Kidney epithelial cell (primary cell): ENCODE data around the gene PHF11. TPM values are rescaled to one million over a fixed set of nuclear protein-coding genes. Genes with fewer than 3 reads are reported as not detected.
A peak's percentile ranks its signal among the peaks of the same experiment; 100 is the strongest.

Source experiments
- DNase-seq: peaks from one replicate; pipeline ENCODE4 v3.0.0-alpha.2; 2010; ENCODE audit warnings: low read depth
- H3K27me3 ChIP-seq: 2 replicates; pipeline ENCODE4 v1.6.0; 2011; ENCODE audit warnings: low read length; ENCODE audit not compliant: control insufficient read depth, insufficient read depth
- H3K36me3 ChIP-seq: 2 replicates; pipeline ENCODE4 v1.5.1; 2011; ENCODE audit warnings: low read length; ENCODE audit not compliant: control insufficient read depth, insufficient read depth
- H3K4me3 ChIP-seq: 2 replicates; pipeline ENCODE4 v1.5.1; 2011; ENCODE audit warnings: low read depth, mild to moderate bottlenecking, control low read depth, low read length
- total RNA-seq: library from RNA; depleted of rRNA; stranded (reverse); fragments of >200 nt; gene quantifications from 2 replicates; pipeline ENCODE4 v1.2.3, GENCODE V29; 2015
- TF ChIP-seq, protein P1 (sequence below): IDR thresholded peaks from 2 replicates; pipeline ENCODE4 v1.5.1; 2011; ENCODE audit warnings: mild to moderate bottlenecking, moderate library complexity, low read length, control low read depth, inconsistent platforms; ENCODE audit not compliant: insufficient read depth, poor library complexity, severe bottlenecking

The PHF11 gene
- total RNA-seq, 1 donor from 2014 or later, result 24.9 TPM

- TF ChIP-seq, protein P1, sequence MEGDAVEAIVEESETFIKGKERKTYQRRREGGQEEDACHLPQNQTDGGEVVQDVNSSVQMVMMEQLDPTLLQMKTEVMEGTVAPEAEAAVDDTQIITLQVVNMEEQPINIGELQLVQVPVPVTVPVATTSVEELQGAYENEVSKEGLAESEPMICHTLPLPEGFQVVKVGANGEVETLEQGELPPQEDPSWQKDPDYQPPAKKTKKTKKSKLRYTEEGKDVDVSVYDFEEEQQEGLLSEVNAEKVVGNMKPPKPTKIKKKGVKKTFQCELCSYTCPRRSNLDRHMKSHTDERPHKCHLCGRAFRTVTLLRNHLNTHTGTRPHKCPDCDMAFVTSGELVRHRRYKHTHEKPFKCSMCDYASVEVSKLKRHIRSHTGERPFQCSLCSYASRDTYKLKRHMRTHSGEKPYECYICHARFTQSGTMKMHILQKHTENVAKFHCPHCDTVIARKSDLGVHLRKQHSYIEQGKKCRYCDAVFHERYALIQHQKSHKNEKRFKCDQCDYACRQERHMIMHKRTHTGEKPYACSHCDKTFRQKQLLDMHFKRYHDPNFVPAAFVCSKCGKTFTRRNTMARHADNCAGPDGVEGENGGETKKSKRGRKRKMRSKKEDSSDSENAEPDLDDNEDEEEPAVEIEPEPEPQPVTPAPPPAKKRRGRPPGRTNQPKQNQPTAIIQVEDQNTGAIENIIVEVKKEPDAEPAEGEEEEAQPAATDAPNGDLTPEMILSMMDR, result no peak
- Histone ChIP-seq H3K36me3 (no peaks in the 10 kb centered on the region), H3K27me3 (no peaks in the 10 kb centered on the region), H3K4me3 (peak overlapping the region; percentile 5)
- DNase-seq, result no peak
Observed at GRCh38 chr13:49540552-49540951, 44.8 kb downstream of the PHF11 start.

DNA sequence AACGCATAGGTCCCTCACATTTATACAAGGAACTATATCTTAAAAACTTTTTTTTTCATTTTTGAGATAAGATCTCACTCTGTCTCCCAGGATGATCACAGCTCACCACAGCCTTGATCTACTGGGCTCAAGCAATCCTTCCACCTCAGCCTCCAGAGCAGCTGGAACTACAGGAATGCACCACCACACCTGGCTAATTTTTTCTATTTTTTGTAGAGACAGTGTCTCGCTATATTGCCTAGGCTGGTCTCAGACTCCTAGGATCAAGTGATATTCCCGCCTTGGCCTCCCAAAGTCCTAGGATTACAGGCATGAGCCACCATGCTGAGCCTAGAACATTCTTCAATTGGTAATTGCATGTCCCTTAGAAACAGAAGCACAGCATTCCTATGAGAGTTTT lies 47.9 kb downstream of the PHF11 start:
- Histone ChIP-seq H3K36me3 (no peaks in the 10 kb centered on the region), H3K27me3 (no peaks in the 10 kb centered on the region), H3K4me3 (no peak overlapping the region)
- TF ChIP-seq, protein P1, result no peak
- no peak for DNase-seq

GRCh38 chr13:49545661-49546060 lies 49.9 kb downstream of the PHF11 start:
- Histone ChIP-seq H3K27me3 (no peaks in the 10 kb centered on the region), H3K4me3 (no peak overlapping the region), H3K36me3 (no peaks in the 10 kb centered on the region)
- no peak for DNase-seq
- TF ChIP-seq, protein P1, result no peak

DNA sequence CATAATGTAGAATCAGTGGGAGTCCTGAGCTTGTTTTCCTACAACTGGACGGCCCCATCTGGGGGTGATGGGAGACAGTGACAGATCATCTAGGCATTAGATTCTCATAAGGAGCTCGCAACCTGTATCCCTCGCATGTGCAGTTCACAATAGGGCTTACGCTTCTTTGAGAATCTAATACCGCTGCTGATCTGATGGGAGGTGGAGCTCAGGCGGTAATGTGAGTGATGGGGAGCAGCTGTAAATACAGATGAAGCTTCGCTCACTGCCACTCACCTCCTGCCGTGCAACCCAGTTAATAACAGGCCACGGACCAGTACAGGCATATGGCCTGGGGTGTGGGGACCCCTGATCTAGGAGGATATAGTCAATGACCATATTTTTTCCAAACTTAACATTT lies 50.8 kb downstream of the PHF11 start:
- H3K36me3 ChIP-seq, result no peaks in the 10 kb centered on the region
- TF ChIP-seq, protein P1, result no peak
- H3K4me3 ChIP-seq, result no peak overlapping the region
- DNase-seq, result no peak
- no peaks in the 10 kb centered on the region for H3K27me3 ChIP-seq

GRCh38 chr13:49549289-49549688 lies 53.5 kb downstream of the PHF11 start:
- TF ChIP-seq, protein P1, result no peak
- no peak for DNase-seq
- Histone ChIP-seq H3K4me3 (no peak overlapping the region), H3K36me3 (no peaks in the 10 kb centered on the region), H3K27me3 (no peaks in the 10 kb centered on the region)

DNA sequence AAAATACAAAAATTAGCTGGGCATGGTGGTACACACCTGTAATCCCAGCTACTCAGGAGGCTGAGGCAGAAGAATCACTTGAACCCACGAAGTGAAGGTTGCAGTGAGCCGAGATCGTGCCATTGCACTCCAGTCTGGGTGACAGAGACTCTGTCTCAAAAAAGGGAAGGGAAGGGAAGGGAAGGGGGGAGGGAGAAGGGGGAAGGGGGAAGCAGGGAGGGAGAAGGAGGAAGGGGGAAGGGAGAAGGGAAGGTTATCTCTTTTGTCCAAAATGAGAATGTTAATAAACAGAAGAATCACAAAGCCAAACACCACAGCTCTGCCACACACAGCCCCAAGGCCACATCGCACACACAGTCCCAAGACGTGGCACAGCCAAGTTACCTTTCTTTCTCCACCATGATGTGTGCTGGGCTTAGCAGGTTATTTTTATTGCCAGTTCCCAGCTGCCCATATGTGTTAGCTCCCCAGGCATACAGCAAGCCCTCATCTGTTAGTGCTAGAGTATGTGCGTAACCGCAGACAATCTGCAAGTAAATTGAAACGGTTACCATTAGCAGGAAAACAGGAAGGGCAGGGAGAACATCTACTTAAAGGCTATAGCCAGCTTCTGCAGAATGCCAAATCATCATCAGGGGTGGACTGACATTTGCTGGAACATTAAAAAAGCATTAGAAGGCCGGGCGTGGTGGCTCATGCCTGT lies 55.3 kb downstream of the PHF11 start:
- Histone ChIP-seq H3K4me3 (no peak overlapping the region), H3K36me3 (no peaks in the 10 kb centered on the region), H3K27me3 (no peaks in the 10 kb centered on the region)
- TF ChIP-seq, protein P1, result no peak
- no peak for DNase-seq
